Eye (tissue), 1 donor: ENCODE measurements around the gene SEC24D.

ENCODE experiments used
- DNase-seq: peaks from one replicate; pipeline ENCODE4 v3.0.0-alpha.2; 2015

The SEC24D gene

GRCh38 chr4:118711052-118711451 lies 124.9 kb downstream of the SEC24D start:
- DNase-seq = peak; percentile 28

DNA sequence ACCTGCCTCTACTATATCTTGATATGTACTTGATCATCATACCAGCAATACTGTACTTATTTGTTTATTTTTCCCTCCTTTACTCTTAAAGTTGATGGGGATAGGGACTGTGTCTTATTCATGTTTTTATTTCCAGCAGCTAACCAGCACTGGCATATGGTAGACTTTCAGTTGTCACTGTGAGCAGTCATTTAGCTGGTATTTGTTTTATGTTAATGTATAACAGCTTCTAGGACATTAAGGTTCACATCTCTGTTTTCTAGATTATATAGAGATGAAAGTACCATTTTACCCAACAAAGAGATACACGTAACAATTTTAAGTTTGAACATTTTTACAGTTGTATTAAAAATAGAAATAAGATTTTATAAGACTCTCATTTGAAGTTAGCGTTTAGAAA lies 132.8 kb downstream of the SEC24D start:
- no peak for DNase-seq

DNA sequence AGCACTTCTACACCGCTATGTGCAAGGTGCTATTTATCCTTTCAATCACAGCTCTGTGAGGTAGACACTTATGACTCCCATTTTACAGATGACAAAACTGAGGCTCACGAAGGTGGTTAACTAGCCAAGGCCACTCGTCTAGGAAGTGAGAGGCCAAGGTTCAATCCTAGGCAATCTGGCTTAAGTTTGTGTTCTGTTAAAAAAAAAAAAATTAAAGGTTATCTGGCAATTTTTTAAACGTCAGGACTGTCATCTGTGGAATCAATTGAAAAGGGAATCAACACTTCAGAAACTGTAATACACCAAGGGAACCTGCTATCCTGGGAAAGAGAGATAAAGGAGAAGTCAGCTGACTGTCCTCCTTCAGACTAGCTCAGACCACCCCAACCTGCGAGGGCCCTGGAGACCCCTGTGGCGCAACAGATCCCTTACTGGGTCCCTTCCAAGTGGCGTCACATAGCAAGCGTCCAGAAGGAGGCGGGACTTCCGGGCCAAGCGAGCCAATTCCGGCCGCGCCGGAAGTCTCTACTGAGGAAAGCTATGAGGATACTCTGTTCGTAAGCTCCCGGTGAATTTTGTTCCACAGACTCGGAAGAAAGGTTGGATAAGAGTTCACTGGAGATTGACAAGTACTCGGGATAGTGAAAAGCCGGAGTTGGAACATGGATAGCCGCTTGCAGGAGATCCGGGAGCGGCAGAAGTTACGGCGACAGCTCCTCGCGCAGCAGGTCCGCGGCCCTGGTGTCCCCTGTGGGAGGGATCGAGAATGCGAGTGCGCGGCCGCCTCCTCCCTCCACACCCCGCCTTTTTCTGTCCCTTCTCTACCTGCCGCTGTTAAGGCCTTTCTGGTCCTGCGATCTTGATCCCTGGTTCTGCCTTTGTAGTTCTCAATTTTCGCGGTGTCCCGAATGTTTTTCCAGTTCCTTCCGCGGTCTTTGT lies 150.8 kb downstream of the SEC24D start, which contains the start of gene METTL14:
TSS of gene METTL14 (plus strand) at position 520 of the 939 bp plus-strand sequence. CDS start at position 663, 143 bp downstream.
- DNase-seq = peak; percentile 99

DNA sequence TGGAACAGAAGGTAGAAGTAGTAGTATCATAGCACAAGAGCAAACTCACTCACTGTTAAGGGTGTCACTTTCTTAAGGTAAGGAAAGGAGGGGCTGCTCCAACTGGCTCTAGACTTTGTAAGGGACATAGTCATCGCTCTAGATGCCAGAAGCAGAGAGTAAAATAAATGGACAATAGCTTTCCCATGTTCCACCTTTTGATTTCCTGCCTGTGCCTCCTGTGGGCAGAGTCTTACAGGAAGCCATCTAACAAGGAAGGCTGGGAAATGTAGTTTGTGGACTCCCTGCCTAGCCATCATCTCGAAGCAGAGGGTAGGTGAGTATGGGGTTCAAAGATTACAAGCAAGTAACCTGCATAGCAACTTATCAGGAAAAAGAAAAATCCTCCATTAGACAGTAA lies 152.4 kb downstream of the SEC24D start:
- no peak for DNase-seq

DNA sequence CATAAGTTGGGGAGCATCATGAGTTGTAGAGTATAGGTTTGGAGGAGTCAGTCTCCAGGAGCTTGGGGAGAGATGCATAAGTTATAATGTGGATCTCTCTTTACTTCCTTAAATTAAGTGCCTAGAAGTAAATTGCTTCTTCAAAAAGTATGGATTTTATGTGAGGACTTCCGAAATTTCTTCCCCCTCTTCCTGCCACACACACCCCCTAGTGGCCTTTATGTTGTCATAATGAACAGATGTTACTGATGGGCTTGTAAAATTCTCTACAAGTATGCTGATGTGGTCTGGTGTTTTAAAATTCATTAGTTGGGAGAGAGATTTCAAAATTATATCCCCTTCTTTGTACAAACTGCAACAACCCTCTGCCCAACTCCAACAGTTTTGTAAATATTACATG lies 153.0 kb downstream of the SEC24D start:
- DNase-seq = no peak

DNA sequence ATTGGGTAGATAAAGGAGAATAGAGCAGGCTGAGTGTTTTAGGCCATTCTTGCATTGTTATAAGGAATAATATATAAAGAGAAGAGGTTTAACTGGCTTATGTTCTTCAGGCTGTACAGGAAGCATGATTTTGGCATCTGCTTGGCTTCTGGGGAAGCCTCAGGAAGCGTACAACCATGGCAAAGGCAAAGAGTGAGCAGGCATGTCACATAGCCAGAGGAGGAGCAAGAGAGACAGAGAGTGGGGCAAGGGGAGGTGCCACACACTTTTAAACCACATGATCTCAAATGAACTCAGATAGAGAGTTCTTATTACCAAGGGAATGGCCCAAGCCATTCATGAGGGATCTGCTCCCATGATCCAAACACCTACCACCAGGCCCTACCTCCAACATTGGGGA lies 155.1 kb downstream of the SEC24D start:
- no peak for DNase-seq

- DNase-seq = no peak
Observed at GRCh38 chr4:118676128-118676527, 159.8 kb downstream of the SEC24D start.
